Spleen (tissue), 11 donors: ENCODE data around the gene CENPB. TPM values are rescaled to one million over a fixed set of nuclear protein-coding genes. Genes with fewer than 3 reads are reported as not detected.
"Not testable (repeated sequence)": the region's sequence is repeated elsewhere in the genome, so short reads cannot be mapped to it uniquely, and the experiment has no call there.

Experiments
- DNase-seq: peaks from one replicate; pipeline ENCODE4 v3.0.0-alpha.2; 2020
- H3K27ac ChIP-seq, 8 donors: fragments of 200-600 bp; sonication (generic) in 7 of 8; 1 replicate in 4 of 8; 2 replicates in 4 of 8; pipeline versions ENCODE4 v1.5.0 to v1.8.0; 2016 to 2021; ENCODE audit warnings: inconsistent platforms in 4 of 8, mild to moderate bottlenecking in 4 of 8, moderate library complexity in 1 of 8
- H3K27me3 ChIP-seq, 7 donors: fragments of 200-600 bp; sonication (generic) in 6 of 7; replicated peaks in 1 of 7; 1 replicate in 4 of 7; 2 replicates in 3 of 7; pipeline versions ENCODE4 v1.5.0 to v1.8.0; 2016 to 2021; ENCODE audit warnings: inconsistent platforms in 3 of 7, mild to moderate bottlenecking in 1 of 7
- H3K36me3 ChIP-seq, 6 donors: fragments of 200-600 bp; sonication (generic) in 5 of 6; 1 replicate in 4 of 6; 2 replicates in 2 of 6; pipeline versions ENCODE4 v1.5.0 to v1.8.0; 2016 to 2021; ENCODE audit warnings: inconsistent platforms in 2 of 6
- H3K4me1 ChIP-seq, 6 donors: fragments of 200-600 bp; sonication (generic) in 5 of 6; 1 replicate in 3 of 6; 2 replicates in 3 of 6; pipeline versions ENCODE4 v1.5.0 to v1.8.0; 2016 to 2021; ENCODE audit warnings: inconsistent platforms in 3 of 6
- H3K4me3 ChIP-seq, 8 donors: fragments of 200-600 bp; sonication (generic) in 7 of 8; 1 replicate in 4 of 8; 2 replicates in 4 of 8; pipeline versions ENCODE4 v1.5.0 to v1.8.0; 2016 to 2021; ENCODE audit warnings: inconsistent platforms in 4 of 8, mild to moderate bottlenecking in 4 of 8, moderate library complexity in 2 of 8
- H3K9me3 ChIP-seq, 8 donors: fragments of 200-600 bp; sonication (generic) in 7 of 8; 1 replicate in 4 of 8; 2 replicates in 4 of 8; pipeline versions ENCODE4 v1.5.0 to v1.8.0; 2016 to 2021; ENCODE audit warnings: inconsistent platforms in 4 of 8
- CTCF ChIP-seq, 11 experiments: fragments of 200-600 bp in 7 of 11; fragments of 450-650 bp in 4 of 11; sonication (generic) in 4 of 11; IDR thresholded peaks in 8 of 11; conservative IDR thresholded peaks in 3 of 11; 1 replicate in 7 of 11; 2 replicates in 4 of 11; pipeline versions ENCODE4 v1.4.0 to v1.8.0; 2016 to 2021; ENCODE audit warnings: antibody characterized with exemption in 11 of 11, inconsistent platforms in 4 of 11, mild to moderate bottlenecking in 1 of 11
- POLR2A ChIP-seq, 3 donors: fragments of 450-650 bp; IDR thresholded peaks; one replicate each; pipeline ENCODE4 v1.5.1; 2017; ENCODE audit warnings: antibody characterized with exemption in 3 of 3, mild to moderate bottlenecking in 1 of 3
- POLR2AphosphoS5 ChIP-seq, 3 donors: sonication (generic); formaldehyde crosslinking; IDR thresholded peaks; one replicate each; pipeline ENCODE4 v1.5.1; 2017; ENCODE audit warnings: antibody characterized with exemption in 3 of 3
- WGBS, 5 donors: extraction: QIAGEN DNeasy Blood & Tissue Kit in 3 of 5; methylation state at CpG; one replicate each; pipeline versions ENCODE4 v1.1.5 to v1.1.7; 2013 to 2018; 5-methylcytosine and 5-hydroxymethylcytosine counted together
- intact Hi-C: fragments of 100-400 bp; cut with DNase I; formaldehyde crosslinking; loops from one replicate; pipeline ENCODE4 v1.15.0; 2023; ENCODE audit warnings: low total_unique reads
- polyA plus RNA-seq, 3 donors: library from polyadenylated mRNA; stranded (reverse); fragments of 200-250 nt; gene quantifications; one replicate each; pipeline ENCODE4 v1.2.1, GENCODE V29; 2013
- total RNA-seq, 7 donors: library from RNA; depleted of rRNA in 3 of 7; stranded (reverse); fragments of >200 nt in 3 of 7; fragmentation: NEBNext Ultra II Directional in 4 of 7; extraction: Animal tissue kit (Norgen Biotek cat#: 25700) in 4 of 7; gene quantifications; one replicate each; pipeline versions ENCODE4 v1.1.0 to v1.2.1, GENCODE V29; 2016 to 2021
- donor health status: healthy with polysubstance abuse.
- donor health status: DM: no; HTN: no; CAD: no; lungs with moderate emphysema.
- donor health status: DM: no; HTN: no; CAD: no.
- donor health status: Bipolar disorder and iron deficiency.
- donor health status: healthy.
- donor health status: DM: no; HTN: no; CAD: no.
- donor health status: DM: yes; HTN: yes; CAD: no.

The CENPB gene
- total and polyA plus RNA-seq, 10 donors, result 24.8 to 84.7 (median 55.6) TPM

DNA sequence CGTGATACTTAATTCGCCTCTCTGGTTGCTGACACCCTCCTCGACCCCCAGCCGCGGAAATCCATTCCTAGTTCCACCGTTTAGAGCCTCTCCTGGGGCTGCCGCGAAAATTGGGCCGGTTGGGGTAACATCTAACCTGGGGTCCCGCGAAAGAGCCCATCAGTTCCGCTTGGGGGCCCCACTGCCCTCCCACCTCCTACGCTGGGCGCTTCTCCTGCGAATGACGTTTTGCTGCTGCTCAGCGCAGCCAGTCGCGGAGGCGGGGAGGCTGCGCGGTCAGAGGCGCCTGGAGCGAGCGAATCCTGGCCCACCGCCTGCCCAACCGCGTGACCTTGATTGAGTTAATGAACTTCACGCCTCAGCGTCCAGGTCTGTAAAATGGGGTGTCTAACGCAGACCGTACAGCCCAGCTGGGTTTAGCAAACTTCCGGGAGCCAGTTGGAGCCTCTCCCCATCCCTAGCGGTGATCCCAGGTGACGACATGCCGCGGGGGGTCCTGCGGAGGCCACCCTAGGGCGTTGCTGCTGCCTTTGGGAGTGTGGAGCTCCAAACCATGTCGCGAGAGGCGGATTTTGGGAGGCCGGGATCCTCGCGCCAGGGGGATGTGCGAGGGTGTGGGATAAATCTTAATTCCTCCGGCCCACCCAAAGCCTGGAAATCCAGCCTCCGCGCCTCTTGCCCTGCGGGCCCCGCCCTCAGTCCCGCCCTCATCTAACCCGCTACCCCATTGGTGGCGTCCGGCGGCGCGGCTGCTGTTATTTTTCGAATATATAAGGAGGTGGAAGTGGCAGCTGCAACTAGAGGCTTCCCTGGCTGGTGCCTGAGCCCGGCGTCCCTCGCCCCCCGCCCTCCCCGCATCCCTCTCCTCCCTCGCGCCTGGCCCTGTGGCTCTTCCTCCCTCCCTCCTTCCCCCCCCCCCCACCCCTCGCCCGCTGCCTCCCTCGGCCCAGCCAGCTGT lies 9.2 kb upstream of the CENPB start, which contains the start of gene CDC25B:
CDC25B (plus strand) TSS at position 800 of the 958 bp plus-strand sequence. CDS start 222 bp downstream, outside the sequence.
- TF ChIP-seq POLR2AphosphoS5 (IDR thresholded peaks at IDR 0.05) (peak; percentile 87 to 92 (median 89)), CTCF (IDR thresholded peaks at IDR 0.05 in 8 of 11, conservative IDR thresholded peaks at IDR 0.05 in 3 of 11) (peak; percentile 31 to 83 (median 67)), POLR2A (IDR thresholded peaks at IDR 0.05) (peak in 1 of 3 donors; percentile 54)
- Histone ChIP-seq H3K9me3 (no peaks in the 10 kb centered on the region), H3K27ac (peak within 1 kb of the TSS; percentile 92 to 99 (median 97)), H3K27me3 (no peaks in the 10 kb centered on the region), H3K4me3 (peak within 1 kb of the TSS; percentile 48 to 87 (median 61)), H3K36me3 (peaks cover 0 to 26% (median 6%) of the 10 kb centered on the region in 6 donors), H3K4me1 (peaks cover 36 to 64% (median 60%) of the 10 kb centered on the region in 6 donors)
- WGBS, 5 donors, result 1 to 2% (median 1%) methylated on average over 49 to 69 of the region's 69 CpGs
- DNase-seq, result peak; percentile 97
- intact Hi-C loops, result loop anchor here (10.0 kb wide), 1 partner anchor 59 kb away; no protein-coding TSS in a partner anchor

DNA sequence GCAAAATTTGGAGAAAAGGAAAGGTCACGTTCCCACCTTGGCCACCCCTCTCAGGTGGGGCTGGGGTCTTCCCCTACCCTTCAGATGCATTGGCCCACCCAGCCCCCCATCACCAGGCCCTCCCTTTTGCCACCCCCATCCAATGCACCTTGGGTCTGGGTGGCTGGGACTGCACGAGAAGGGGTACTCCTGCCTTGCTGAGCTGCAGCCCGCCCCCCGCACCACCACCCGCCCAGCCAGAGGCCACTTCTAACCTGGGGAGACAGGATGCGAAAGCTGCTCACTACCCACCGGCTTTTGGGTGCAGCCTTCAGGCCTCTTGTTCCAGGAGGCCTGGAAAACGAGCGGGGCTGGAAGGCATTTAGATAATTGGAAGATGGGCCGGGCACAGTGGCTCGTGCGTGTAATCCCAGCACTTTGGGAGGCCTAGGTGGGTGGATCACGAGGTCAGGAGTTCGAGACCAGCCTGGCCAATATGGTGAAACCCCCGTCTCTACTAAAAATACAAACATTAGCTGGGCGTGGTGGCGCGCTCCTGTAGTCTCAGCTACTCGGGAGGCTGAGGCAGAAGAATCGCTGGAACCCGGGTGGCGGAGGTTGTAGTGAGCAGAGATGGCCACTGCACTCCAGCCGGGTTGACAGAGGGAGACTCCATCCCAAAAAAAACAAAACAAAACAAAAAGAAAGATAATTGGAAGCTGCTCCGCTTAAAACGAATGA lies 8.3 kb upstream of the CENPB start:
- H3K27me3 ChIP-seq, result no peaks in the 10 kb centered on the region
- intact Hi-C loops, result loop anchor here (10.0 kb wide), 1 partner anchor 60 kb away; no protein-coding TSS in a partner anchor
- H3K4me3 ChIP-seq, result peak overlapping the region in 6 of 8 donors; percentile 48 to 87 (median 62)
- peak; percentile 79 for DNase-seq
- H3K4me1 ChIP-seq, result peaks cover 29 to 55% (median 51%) of the 10 kb centered on the region in 6 donors
- no peaks in the 10 kb centered on the region for H3K9me3 ChIP-seq
- WGBS, 5 donors, result 84 to 90% (median 88%) methylated on average over 24 to 25 of the region's 25 CpGs
- peak overlapping the region; percentile 92 to 99 (median 97) for H3K27ac ChIP-seq
- no peak for TF ChIP-seq POLR2AphosphoS5 (IDR thresholded peaks at IDR 0.05)
- TF ChIP-seq CTCF (IDR thresholded peaks at IDR 0.05 in 8 of 11, conservative IDR thresholded peaks at IDR 0.05 in 3 of 11), result no peak
- TF ChIP-seq POLR2A (IDR thresholded peaks at IDR 0.05), result no peak
- peaks cover 0 to 16% (median 0%) of the 10 kb centered on the region in 6 donors for H3K36me3 ChIP-seq

- intact Hi-C loops, result loop anchor here (10.0 kb wide), 1 partner anchor 61 kb away; no protein-coding TSS in a partner anchor
- H3K27ac ChIP-seq, result peak overlapping the region in 1 of 8 donors; percentile 98
- not testable (repeated sequence) for H3K36me3 ChIP-seq, H3K9me3 ChIP-seq, H3K27me3 ChIP-seq, DNase-seq, H3K4me3 ChIP-seq
- peaks cover 24 to 50% (median 45%) of the 10 kb centered on the region in 6 donors for H3K4me1 ChIP-seq
- WGBS, 5 donors, result 33 to 82% (median 56%) methylated on average over 1 to 2 of the region's 3 CpGs
Measured at GRCh38 chr20:3794168-3794567, 7.6 kb upstream of the CENPB start.

DNA sequence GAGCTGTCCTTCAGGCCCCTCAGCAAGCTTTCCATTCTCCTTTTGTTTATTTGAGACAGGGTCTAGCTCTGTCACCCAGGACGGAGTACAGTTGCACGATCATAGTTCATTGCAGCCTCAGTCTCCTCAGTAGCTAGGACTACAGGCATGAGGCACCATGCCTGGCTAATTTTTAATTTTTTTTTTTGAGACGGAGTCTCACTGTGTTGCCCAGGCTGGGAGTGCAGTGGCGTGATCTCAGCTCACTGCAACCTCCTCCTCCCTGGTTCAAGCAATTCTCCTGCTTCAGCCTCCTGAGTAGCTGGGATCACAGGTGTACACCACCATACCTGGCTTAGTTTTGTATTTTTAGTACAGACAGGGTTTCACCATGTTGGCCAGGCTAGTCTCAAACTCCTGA lies 2.7 kb upstream of the CENPB start:
- H3K4me3 ChIP-seq, H3K9me3 ChIP-seq, H3K27me3 ChIP-seq, intact Hi-C loops, DNase-seq, H3K36me3 ChIP-seq: not testable (repeated sequence)
- peaks cover 14 to 46% (median 38%) of the 10 kb centered on the region in 6 donors for H3K4me1 ChIP-seq
- whole genome bisulfite sequencing, 5 donors, result 92 to 98% (median 96%) methylated on average over 4 of the region's 4 CpGs
- H3K27ac ChIP-seq, result peak overlapping the region in 1 of 8 donors; percentile 17
